ENCODE measurements around the gene VRK3.

GRCh38 chr19:49951806-49952478 lies 73.2 kb downstream of the VRK3 start:
- TF ChIP-seq POLR2AphosphoS5 (IDR thresholded peaks at IDR 0.05) (no peak), POLR2A (IDR thresholded peaks at IDR 0.05) (no peak)
- TF ChIP-seq, protein P1, sequence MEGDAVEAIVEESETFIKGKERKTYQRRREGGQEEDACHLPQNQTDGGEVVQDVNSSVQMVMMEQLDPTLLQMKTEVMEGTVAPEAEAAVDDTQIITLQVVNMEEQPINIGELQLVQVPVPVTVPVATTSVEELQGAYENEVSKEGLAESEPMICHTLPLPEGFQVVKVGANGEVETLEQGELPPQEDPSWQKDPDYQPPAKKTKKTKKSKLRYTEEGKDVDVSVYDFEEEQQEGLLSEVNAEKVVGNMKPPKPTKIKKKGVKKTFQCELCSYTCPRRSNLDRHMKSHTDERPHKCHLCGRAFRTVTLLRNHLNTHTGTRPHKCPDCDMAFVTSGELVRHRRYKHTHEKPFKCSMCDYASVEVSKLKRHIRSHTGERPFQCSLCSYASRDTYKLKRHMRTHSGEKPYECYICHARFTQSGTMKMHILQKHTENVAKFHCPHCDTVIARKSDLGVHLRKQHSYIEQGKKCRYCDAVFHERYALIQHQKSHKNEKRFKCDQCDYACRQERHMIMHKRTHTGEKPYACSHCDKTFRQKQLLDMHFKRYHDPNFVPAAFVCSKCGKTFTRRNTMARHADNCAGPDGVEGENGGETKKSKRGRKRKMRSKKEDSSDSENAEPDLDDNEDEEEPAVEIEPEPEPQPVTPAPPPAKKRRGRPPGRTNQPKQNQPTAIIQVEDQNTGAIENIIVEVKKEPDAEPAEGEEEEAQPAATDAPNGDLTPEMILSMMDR (IDR thresholded peaks at IDR 0.05) = no peak
